CD14-positive monocyte (primary cell): ENCODE measurements around the gene PLCH2. TPM values are rescaled to one million over a fixed set of nuclear protein-coding genes. Genes with fewer than 3 reads are reported as not detected.
"Not testable (repeated sequence)": the region's sequence is repeated elsewhere in the genome, so short reads cannot be mapped to it uniquely, and the experiment has no call there.

ENCODE experiments used
- DNase-seq, 3 donors: peaks; one replicate each; pipeline ENCODE4 v3.0.0-alpha.2; 2011 to 2022
- H2AFZ ChIP-seq: 2 replicates; pipeline ENCODE4 v1.6.0; 2012; ENCODE audit warnings: mild to moderate bottlenecking, low read depth, low read length, inconsistent platforms; ENCODE audit not compliant: insufficient read depth, poor library complexity, severe bottlenecking
- H3K27ac ChIP-seq, 2 donors: 1 replicate in 1 of 2; 2 replicates in 1 of 2; pipeline ENCODE4 v1.5.1; 2012 to 2013; ENCODE audit warnings: low read length in 2 of 2, control low read depth in 1 of 2, inconsistent platforms in 1 of 2, low read depth in 1 of 2, mild to moderate bottlenecking in 1 of 2
- H3K27me3 ChIP-seq, 2 donors: one replicate each; pipeline versions ENCODE4 v1.6.0 to v1.6.1; 2011 to 2013; ENCODE audit warnings: low read length in 2 of 2; ENCODE audit not compliant: control insufficient read depth in 2 of 2, insufficient read depth in 2 of 2
- H3K36me3 ChIP-seq, 2 donors: replicated peaks in 1 of 2; 1 replicate in 1 of 2; 2 replicates in 1 of 2; pipeline versions ENCODE4 v1.5.1 to v1.6.1; 2012 to 2013; ENCODE audit warnings: low read length in 2 of 2, control low read depth in 1 of 2, inconsistent platforms in 1 of 2, mild to moderate bottlenecking in 1 of 2; ENCODE audit not compliant: insufficient read depth in 2 of 2, control insufficient read depth in 1 of 2
- H3K4me1 ChIP-seq, 2 donors: 1 replicate in 1 of 2; 2 replicates in 1 of 2; pipeline versions ENCODE4 v1.5.1 to v1.6.1; 2012 to 2013; ENCODE audit warnings: low read length in 2 of 2, control low read depth in 1 of 2, inconsistent platforms in 1 of 2, mild to moderate bottlenecking in 1 of 2, moderate library complexity in 1 of 2; ENCODE audit not compliant: insufficient read depth in 2 of 2, control insufficient read depth in 1 of 2
- H3K4me2 ChIP-seq: replicated peaks from 2 replicates; pipeline ENCODE3; 2012; ENCODE audit warnings: low read length, moderate library complexity, mild to moderate bottlenecking; ENCODE audit not compliant: poor library complexity, severe bottlenecking; ENCODE audit errors: extremely low read depth
- H3K4me3 ChIP-seq, 3 experiments: fragments of 200-600 bp in 1 of 3; sonication (generic) in 1 of 3; replicated peaks in 1 of 3; 1 replicate in 2 of 3; 2 replicates in 1 of 3; pipeline ENCODE4 v1.5.1; 2011 to 2013; ENCODE audit warnings: low read length in 3 of 3, mild to moderate bottlenecking in 3 of 3, control low read depth in 2 of 3, low read depth in 2 of 3, inconsistent platforms in 1 of 3, moderate library complexity in 1 of 3
- H3K79me2 ChIP-seq: 2 replicates; pipeline ENCODE4 v1.6.0; 2012; ENCODE audit warnings: mild to moderate bottlenecking, control low read depth, inconsistent platforms, low read length, moderate library complexity; ENCODE audit not compliant: insufficient read depth
- H3K9ac ChIP-seq: 2 replicates; pipeline ENCODE4 v1.6.0; 2017; ENCODE audit warnings: low read length, mild to moderate bottlenecking; ENCODE audit not compliant: insufficient read depth, poor library complexity, severe bottlenecking
- H3K9me3 ChIP-seq, 2 donors: replicated peaks in 1 of 2; 1 replicate in 1 of 2; 2 replicates in 1 of 2; pipeline versions ENCODE4 v1.5.1 to v1.6.1; 2012 to 2013; ENCODE audit warnings: low read length in 2 of 2, control low read depth in 1 of 2; ENCODE audit not compliant: control insufficient read depth in 1 of 2, insufficient read depth in 1 of 2
- H4K20me1 ChIP-seq: 2 replicates; pipeline ENCODE4 v1.6.0; 2012; ENCODE audit warnings: mild to moderate bottlenecking, low read length, control low read depth, moderate library complexity; ENCODE audit not compliant: insufficient read depth
- H3K27ac Mint-ChIP-seq, 7 donors: one replicate each; pipeline ENCODE4 v1.8.0; 2020; ENCODE audit warnings: mild to moderate bottlenecking in 7 of 7, mixed read lengths in 7 of 7, moderate library complexity in 6 of 7, inconsistent platforms in 2 of 7
- H3K27me3 Mint-ChIP-seq, 3 donors: one replicate each; pipeline ENCODE4 v1.8.0; 2021 to 2022; ENCODE audit warnings: low read depth in 3 of 3, mild to moderate bottlenecking in 3 of 3, mixed read lengths in 3 of 3, moderate library complexity in 3 of 3, inconsistent platforms in 1 of 3
- H3K36me3 Mint-ChIP-seq, 2 donors: one replicate each; pipeline ENCODE4 v1.8.0; 2020; ENCODE audit warnings: mixed read lengths in 2 of 2, inconsistent platforms in 1 of 2, mild to moderate bottlenecking in 1 of 2
- H3K4me1 Mint-ChIP-seq: one replicate; pipeline ENCODE4 v1.8.0; 2020; ENCODE audit warnings: mild to moderate bottlenecking, mixed read lengths
- H3K4me3 Mint-ChIP-seq, 2 donors: one replicate each; pipeline ENCODE4 v1.8.0; 2020; ENCODE audit warnings: mild to moderate bottlenecking in 2 of 2, mixed read lengths in 2 of 2, moderate library complexity in 1 of 2
- H3K9me3 Mint-ChIP-seq, 7 donors: one replicate each; pipeline ENCODE4 v1.8.0; 2020 to 2022; ENCODE audit warnings: mixed read lengths in 7 of 7, mild to moderate bottlenecking in 6 of 7, moderate library complexity in 6 of 7, inconsistent platforms in 2 of 7
- CTCF ChIP-seq: fragments of 200-600 bp; IDR thresholded peaks from one replicate; pipeline ENCODE4 v1.8.0; 2022; ENCODE audit warnings: antibody characterized with exemption, mild to moderate bottlenecking
- WGBS: methylation state at CpG from one replicate; pipeline ENCODE4 v1.1.5; 2013; ENCODE audit warnings: missing lambda C conversion rate; ENCODE audit not compliant: insufficient coverage; 5-methylcytosine and 5-hydroxymethylcytosine counted together
- intact Hi-C, 2 donors: fragments of 100-400 bp; cut with micrococcal nuclease; formaldehyde crosslinking; loops; one replicate each; pipeline versions ENCODE4 v1.15.0 to v1.15.1; 2023
- polyA plus RNA-seq, 3 donors: library from polyadenylated mRNA; depleted of rRNA in 1 of 3; unstranded in 2 of 3; stranded (reverse) in 1 of 3; fragments of 300-500 nt in 2 of 3; fragments of >200 nt in 1 of 3; fragmentation: Illumina TruSeq in 2 of 3; gene quantifications; 1 replicate in 2 of 3; 2 replicates in 1 of 3; pipeline ENCODE4 v1.2.3, GENCODE V29; 2012 to 2021

The PLCH2 gene
- polyA plus RNA-seq, 3 donors = 1.2 TPM; not detected in 2

GRCh38 chr1:2439369-2439768 is 36.7 kb upstream of the PLCH2 start:
- no peaks in the 10 kb centered on the region for H3K4me1 ChIP-seq
- Mint-ChIP-seq H3K36me3 (no peaks in the 10 kb centered on the region), H3K4me1 (no peaks in the 10 kb centered on the region), H3K27me3 (peaks cover 17 to 35% (median 22%) of the 10 kb centered on the region in 3 donors), H3K4me3 (no peak overlapping the region), H3K27ac (no peak overlapping the region), H3K9me3 (peaks cover 0 to 3% (median 0%) of the 10 kb centered on the region in 7 donors)
- no peaks in the 10 kb centered on the region for H3K79me2 ChIP-seq
- H3K4me3 ChIP-seq = no peak overlapping the region
- H3K27ac ChIP-seq = no peak overlapping the region
- WGBS = 85% methylated on average over 15 of the region's 15 CpGs
- H3K9me3 ChIP-seq = no peaks in the 10 kb centered on the region
- no peaks in the 10 kb centered on the region for H3K36me3 ChIP-seq
- intact Hi-C loops = no loop called here
- no peak overlapping the region for H2AFZ ChIP-seq
- no peak overlapping the region for H3K4me2 ChIP-seq
- no peak for TF ChIP-seq CTCF
- H3K9ac ChIP-seq = no peak overlapping the region
- no peaks in the 10 kb centered on the region for H4K20me1 ChIP-seq
- peaks cover 0 to 15% of the 10 kb centered on the region in 2 donors for H3K27me3 ChIP-seq
- DNase-seq = no peak

- H3K4me3 ChIP-seq, H3K9me3 ChIP-seq, DNase-seq, H3K9ac ChIP-seq, H3K4me2 ChIP-seq, H3K9me3 Mint-ChIP-seq, H3K27ac ChIP-seq, H4K20me1 ChIP-seq, H3K27ac Mint-ChIP-seq, intact Hi-C loops, H3K36me3 ChIP-seq, H3K4me1 ChIP-seq, H2AFZ ChIP-seq, H3K4me3 Mint-ChIP-seq, H3K79me2 ChIP-seq, H3K36me3 Mint-ChIP-seq, H3K4me1 Mint-ChIP-seq: not testable (repeated sequence)
- H3K27me3 ChIP-seq = peaks cover 0 to 24% of the 10 kb centered on the region in 2 donors
- peaks cover 15 to 38% (median 31%) of the 10 kb centered on the region in 3 donors for H3K27me3 Mint-ChIP-seq
- WGBS = 98% methylated on average over 17 of the region's 23 CpGs
These were observed 35.7 kb upstream of the PLCH2 start for GRCh38 chr1:2440346-2440745.
